Right renal pelvis (tissue), 4 donors: ENCODE measurements around the gene STIM2. TPM values are rescaled to one million over a fixed set of nuclear protein-coding genes. Genes with fewer than 3 reads are reported as not detected.
"Not testable (repeated sequence)": the region's sequence is repeated elsewhere in the genome, so short reads cannot be mapped to it uniquely, and the experiment has no call there.

Source experiments
- DNase-seq, 4 donors: peaks; one replicate each; pipeline ENCODE4 v3.0.0-alpha.2; 2013; ENCODE audit warnings: low read depth in 4 of 4, low spot score in 3 of 4, missing footprints in 1 of 4
- polyA plus RNA-seq, 4 donors: library from polyadenylated mRNA; unstranded; fragments of 120-200 nt; gene quantifications; one replicate each; pipeline ENCODE4 v1.2.1, GENCODE V29; 2013; ENCODE audit not compliant: insufficient read length in 4 of 4

The STIM2 gene
- polyA plus RNA-seq = 10 to 100 TPM; 36.4 to 41.2 (median 39.0) TPM

- peak; percentile 93 to 97 (median 96) for DNase-seq
Measured at GRCh38 chr4:26860157-26860921, at the start of gene STIM2. Gene STIM2, plus strand, starts transcription at chr4:26860841.

- not testable (repeated sequence) for DNase-seq
Measured at GRCh38 chr4:26811571-26811970, 49.1 kb upstream of the STIM2 start.

DNA sequence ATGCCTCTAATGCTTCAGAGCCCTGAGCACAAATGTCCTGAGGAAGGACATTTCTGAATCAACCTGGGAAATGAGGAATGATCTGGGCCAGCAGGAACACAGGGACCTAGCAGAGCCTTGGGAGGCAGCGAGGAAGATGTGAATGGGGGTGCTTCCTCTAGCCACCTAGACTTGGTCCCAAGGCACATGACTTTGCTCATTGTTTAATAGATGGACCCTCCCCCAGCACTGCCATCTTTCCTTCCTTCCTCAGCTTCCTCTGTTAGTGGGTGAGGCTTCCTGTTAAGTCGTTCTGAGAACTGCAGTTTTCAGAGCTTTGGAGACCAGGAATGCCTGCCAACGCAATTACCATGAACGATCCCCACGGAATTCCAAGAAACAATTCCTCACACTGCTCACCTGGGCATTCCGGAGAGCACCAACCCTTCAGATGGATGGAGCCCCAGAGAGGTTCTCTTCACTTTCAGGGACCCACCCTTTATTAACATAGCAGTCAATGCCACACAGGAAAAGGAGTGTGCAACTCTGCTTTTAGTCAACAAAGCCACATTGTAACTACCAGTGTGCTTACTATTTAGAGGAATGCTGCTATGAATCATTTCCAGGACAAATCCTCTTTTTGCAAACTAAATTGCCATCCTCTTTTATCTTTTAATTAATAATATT, 48.5 kb upstream of the STIM2 start:
- no peak for DNase-seq

DNA sequence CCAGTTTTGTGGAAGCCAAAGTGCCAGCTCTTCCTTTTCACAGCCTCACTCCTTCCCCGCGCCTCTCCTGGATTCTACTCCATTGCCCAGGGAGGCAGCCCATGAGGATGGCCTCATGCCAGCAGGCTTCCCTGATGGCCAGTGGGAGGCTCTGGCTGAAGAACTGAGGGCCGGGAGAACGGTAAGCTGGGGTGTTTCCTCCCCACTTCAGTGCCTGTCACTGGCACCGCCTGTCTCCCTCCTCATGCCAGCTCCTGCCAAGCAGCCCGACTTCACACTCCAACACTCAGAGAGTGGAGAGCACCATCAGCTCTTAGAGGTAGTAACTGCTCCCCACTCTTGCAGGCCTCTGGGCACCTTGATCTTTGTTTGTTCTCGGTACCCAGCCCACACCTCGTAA, 46.9 kb upstream of the STIM2 start:
- DNase-seq = no peak

- no peak for DNase-seq
Measured at GRCh38 chr4:26815199-26815598, 45.4 kb upstream of the STIM2 start.

DNA sequence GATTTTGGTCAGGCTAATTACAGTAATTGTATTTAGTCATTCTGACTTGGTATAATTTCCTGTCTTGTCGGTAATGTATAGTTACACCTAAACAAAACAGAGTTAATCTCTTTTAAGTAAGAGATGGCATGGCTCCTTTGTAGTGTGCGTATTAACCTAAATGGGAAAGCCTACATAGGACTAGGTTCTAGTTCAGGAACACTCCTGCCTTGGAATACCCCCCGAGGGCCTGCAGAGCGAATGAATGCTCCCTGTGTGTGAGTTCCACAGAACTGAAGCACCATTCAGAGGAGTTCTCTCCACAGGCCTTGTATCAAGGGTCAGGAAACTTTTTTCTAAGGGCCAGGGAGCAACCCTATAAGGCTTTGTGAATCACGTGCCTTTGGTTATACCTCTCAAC, 44.9 kb upstream of the STIM2 start:
- no peak for DNase-seq

DNA sequence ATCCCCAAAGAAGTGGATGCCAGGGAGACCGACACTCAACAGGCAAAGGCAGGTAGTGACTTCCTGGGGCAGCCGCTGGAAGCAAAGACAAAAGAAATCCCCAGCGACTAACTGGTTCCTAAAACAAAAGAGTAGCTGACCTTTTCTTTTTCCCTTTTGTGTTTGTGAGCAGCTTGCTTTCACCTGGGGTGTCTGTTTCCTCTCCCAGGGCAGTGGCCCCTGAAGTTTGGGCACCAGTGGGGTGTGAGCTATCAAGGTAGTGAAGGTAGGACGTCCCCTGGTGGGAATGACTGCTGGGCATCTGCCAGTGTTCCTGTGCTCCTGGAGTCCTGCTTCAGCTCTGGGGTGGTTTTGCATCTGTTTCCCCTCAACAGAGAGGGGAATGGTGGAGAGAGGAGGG, 41.6 kb upstream of the STIM2 start:
- DNase-seq = no peak

DNA sequence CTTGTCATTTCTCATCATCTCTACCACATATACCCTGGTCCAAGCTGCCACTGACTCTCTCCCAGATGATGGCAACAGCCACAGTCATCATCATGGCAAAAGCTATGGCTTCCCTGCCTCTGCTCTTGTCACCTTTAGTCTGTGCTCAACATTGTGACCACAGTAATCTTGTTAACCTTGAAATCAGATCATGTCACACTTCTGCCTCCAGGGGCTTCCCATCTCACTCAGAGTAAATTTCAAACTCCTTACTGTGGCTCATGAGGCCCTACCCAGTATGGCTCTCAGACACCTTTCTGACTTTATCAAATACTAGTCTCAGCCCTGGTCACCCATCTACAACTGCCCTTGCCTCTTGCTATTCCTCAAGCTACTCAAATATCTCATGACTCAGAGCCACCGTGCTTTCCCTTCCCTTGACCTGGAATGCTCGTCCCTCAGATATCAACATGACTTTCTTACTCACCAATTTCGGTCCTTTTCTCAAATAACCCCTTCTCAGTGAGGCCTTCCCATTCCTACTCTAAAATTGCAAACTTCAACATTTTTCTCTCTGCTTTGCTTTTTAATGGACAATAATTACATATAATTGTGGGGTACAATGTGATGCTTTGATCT, 41.1 kb upstream of the STIM2 start:
- no peak for DNase-seq

- no peak for DNase-seq
Measured at GRCh38 chr4:26820346-26820745, 40.3 kb upstream of the STIM2 start.

GRCh38 chr4:26821031-26821430, 39.6 kb upstream of the STIM2 start:
- DNase-seq = no peak

DNA sequence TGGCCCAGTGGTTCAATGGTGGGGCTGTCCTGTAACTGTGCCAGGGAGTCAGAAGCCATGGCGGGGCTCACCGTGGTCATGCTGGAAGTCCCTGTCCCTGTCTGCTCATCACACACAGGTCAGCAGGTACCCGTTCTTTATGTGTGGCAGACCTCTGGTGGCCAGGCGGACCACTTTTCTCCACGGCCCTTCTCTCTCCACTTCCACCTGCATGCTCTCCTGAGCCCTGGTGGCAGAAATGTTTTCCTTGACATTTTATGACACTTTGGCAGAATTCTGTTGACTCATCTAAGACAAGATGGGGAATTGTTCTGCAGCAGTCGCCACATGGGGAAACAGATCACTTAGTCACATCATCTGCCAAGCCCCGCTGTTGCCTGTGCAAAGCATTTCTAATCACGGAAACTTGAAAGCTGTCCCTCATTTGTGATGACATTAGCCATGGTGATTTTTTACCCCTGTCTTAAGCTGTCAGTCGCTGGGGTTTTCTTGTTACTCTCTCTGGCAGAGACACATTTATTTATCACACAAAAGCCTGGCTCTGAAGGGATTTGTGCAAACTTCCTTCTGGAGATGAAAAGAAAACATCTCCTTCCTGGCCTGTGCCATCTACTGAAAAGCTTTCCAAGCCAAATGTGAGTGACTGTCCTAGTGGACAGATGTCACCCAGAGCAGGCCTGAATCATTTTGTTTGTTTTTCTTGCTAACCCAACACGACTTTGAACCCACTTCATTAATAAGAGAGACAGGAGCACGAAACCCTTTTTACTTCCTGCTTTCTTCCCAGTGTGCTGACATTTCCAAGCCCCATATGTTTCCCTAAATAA, 38.8 kb upstream of the STIM2 start:
- no peak for DNase-seq

DNA sequence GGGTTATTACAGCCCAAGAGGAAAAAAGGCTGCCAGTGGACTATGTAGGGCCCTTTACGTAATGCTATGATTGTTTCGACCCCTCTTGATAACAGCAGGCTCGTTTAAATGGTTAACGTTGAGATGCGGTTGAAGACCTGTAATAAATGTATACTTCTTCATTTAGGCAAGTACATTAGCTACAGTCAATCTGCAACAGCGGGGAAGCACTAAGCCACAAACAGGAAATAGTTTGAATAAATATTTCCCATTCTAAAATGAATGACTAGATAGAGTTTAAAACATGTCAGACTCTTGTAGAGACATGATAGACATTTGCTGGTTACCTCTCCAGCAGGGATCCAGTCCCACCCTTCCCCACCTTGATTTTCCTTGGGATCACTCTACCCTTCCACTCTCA, 38.1 kb upstream of the STIM2 start:
- DNase-seq = no peak

DNA sequence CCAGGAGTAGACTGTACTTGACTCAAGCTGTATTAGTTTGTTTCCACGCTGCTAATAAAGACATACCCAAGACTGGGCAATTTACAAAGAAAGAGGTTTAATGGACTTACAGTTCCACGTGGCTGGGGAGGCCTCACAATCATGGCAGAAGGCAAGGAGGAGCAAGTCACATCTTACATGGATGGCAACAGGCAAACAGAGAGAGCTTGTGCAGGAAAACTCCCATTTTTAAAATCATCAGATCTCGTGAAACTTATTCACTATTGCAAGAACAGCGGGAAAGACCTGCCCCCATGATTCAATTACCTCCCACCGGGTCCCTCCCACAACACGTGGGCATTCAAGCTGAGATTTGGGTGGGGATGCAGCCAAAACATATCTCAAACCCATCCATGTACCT, 37.7 kb upstream of the STIM2 start:
- not testable (repeated sequence) for DNase-seq

- no peak for DNase-seq
Measured at GRCh38 chr4:26823583-26823982, 37.1 kb upstream of the STIM2 start.

DNA sequence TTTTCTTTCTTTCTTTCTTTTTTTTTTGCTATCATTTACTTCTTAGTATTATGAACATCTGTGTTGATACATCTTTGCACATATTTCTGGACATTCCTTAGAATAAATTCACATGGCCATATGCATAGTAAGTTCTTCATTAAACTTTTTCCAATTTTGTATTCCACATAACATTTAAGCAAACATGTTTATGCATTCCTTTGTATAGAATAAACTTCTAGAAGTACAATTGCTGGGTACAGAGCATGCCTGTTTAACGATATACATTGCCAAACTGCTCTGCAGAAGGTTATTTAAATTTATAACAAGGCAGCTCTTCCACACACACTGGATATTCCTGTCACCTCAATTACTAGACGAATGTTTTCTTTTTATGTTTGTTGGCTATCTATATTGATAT, 36.0 kb upstream of the STIM2 start:
- no peak for DNase-seq

GRCh38 chr4:26826721-26827120, 33.9 kb upstream of the STIM2 start:
- DNase-seq = peak in 1 of 4 donors; percentile 24

- not testable (repeated sequence) for DNase-seq
Measured at GRCh38 chr4:26827336-26827735, 33.3 kb upstream of the STIM2 start.

DNA sequence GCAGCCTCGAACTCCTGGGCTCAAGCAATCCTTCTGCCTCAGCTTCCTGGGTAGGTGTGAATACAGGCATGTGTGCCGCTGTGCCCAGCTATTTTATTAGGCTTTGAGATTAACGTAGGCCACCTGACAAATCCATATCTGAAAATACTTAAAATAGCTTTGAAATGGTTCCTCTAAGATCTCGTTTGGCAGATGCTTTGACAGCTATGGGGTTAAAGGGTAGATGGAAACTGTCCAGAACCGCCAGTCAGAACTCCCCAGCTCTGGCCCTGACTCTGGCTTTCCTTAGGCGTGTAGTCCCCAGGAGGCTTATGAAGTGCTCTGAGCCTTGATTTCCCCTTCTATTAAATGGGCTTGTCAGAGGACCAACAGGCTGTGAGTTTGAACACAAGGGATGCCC, 32.8 kb upstream of the STIM2 start:
- DNase-seq = no peak

GRCh38 chr4:26829018-26829417, 31.6 kb upstream of the STIM2 start:
- DNase-seq = no peak

- DNase-seq = no peak
Measured at GRCh38 chr4:26830033-26830432, 30.6 kb upstream of the STIM2 start.

DNA sequence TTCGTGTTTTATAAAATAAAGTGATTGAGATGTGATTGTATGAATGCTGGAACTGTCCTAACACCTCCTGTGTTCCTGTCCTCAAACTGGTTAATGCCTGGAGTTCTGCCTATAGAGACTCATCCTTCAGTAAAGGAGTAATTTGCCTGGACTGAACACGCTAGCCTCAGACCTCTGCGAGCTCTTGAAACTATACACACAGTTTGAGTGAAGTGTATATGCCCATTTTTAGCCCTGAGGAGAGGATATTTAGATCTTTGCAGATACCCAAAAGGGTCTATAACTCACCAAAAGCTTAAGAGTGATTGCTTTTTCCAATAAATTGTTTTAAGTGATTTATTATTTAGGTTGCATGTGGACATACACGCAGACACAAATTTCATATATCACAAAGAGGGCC, 29.9 kb upstream of the STIM2 start:
- no peak for DNase-seq
